Caki2 (cell line): ENCODE results near the gene ISOC1. TPM values are rescaled to one million over a fixed set of nuclear protein-coding genes. Genes with fewer than 3 reads are reported as not detected.

ENCODE experiments used
- DNase-seq: peaks from one replicate; pipeline ENCODE4 v3.0.0-alpha.2; 2015; ENCODE audit warnings: low read depth
- in situ Hi-C: cut with HindIII; loops from 2 replicates; pipeline ENCODE4 v1.10.0; 2016; ENCODE audit warnings: low sequenced_read_pairs, low pct_unique_long_range_greater_than_20kb, mixed read lengths
- total RNA-seq: library from RNA; depleted of rRNA; stranded (reverse); fragments of >200 nt; shearing (Covaris generic); gene quantifications from 2 replicates; pipeline ENCODE4 v1.2.3, GENCODE V29; 2014; ENCODE audit warnings: low replicate concordance

ISOC1 gene
- total RNA-seq, 1 experiment from 2014 or later, result 32.0 TPM

GRCh38 chr5:129082225-129083136, 12.1 kb upstream of the ISOC1 start:
- in situ Hi-C loops, result no loop called here
- DNase-seq, result no peak

- in situ Hi-C loops, result no loop called here
- peak; percentile 60 for DNase-seq
Observed at GRCh38 chr5:129094924-129095899, 663 bp downstream of the ISOC1 start.

GRCh38 chr5:129096382-129096991, 1.9 kb downstream of the ISOC1 start:
- in situ Hi-C loops, result no loop called here

GRCh38 chr5:129097498-129098296, 3.1 kb downstream of the ISOC1 start:
- in situ Hi-C loops, result no loop called here
- no peak for DNase-seq

More at GRCh38 chr5:129096382-129096991, 1.9 kb downstream of the ISOC1 start:
- no peak for DNase-seq

- no peak for DNase-seq
- in situ Hi-C loops, result no loop called here
Observed at GRCh38 chr5:129098488-129099183, 4.1 kb downstream of the ISOC1 start.

GRCh38 chr5:129099184-129099569, 4.6 kb downstream of the ISOC1 start:
- in situ Hi-C loops, result no loop called here

GRCh38 chr5:129101794-129102193, 7.2 kb downstream of the ISOC1 start:
- in situ Hi-C loops, result no loop called here

More at GRCh38 chr5:129099184-129099569, 4.6 kb downstream of the ISOC1 start:
- DNase-seq, result no peak

GRCh38 chr5:129103397-129103796, 8.8 kb downstream of the ISOC1 start:
- DNase-seq, result no peak
- in situ Hi-C loops, result no loop called here

More at GRCh38 chr5:129101794-129102193, 7.2 kb downstream of the ISOC1 start:
- DNase-seq, result no peak

- in situ Hi-C loops, result no loop called here
- DNase-seq, result no peak
Observed at GRCh38 chr5:129104915-129105455, 10.4 kb downstream of the ISOC1 start.

- DNase-seq, result no peak
- in situ Hi-C loops, result no loop called here
Observed at GRCh38 chr5:129107637-129108036, 13.1 kb downstream of the ISOC1 start.

GRCh38 chr5:129110742-129111141, 16.2 kb downstream of the ISOC1 start:
- DNase-seq, result no peak
- in situ Hi-C loops, result no loop called here

- DNase-seq, result no peak
- in situ Hi-C loops, result no loop called here
Observed at GRCh38 chr5:129111351-129111750, 16.8 kb downstream of the ISOC1 start.

GRCh38 chr5:129112295-129112694, 17.7 kb downstream of the ISOC1 start:
- in situ Hi-C loops, result no loop called here
- DNase-seq, result no peak

- DNase-seq, result no peak
- in situ Hi-C loops, result no loop called here
Observed at GRCh38 chr5:129113867-129114266, 19.3 kb downstream of the ISOC1 start.

- in situ Hi-C loops, result no loop called here
- no peak for DNase-seq
Observed at GRCh38 chr5:129114539-129115193, 20.1 kb downstream of the ISOC1 start.

GRCh38 chr5:129115680-129116079, 21.1 kb downstream of the ISOC1 start:
- DNase-seq, result no peak
- in situ Hi-C loops, result no loop called here
